D721Med (cell line): ENCODE measurements around the gene SSTR1.

ENCODE experiments used
- DNase-seq: peaks from one replicate; pipeline ENCODE4 v3.0.0; 2011; ENCODE audit warnings: low spot score; ENCODE audit not compliant: insufficient read length
- FAIRE-seq: peaks from 2 replicates; lab custom pipeline; 2011; peaks lifted over from hg19 to GRCh38; lab: Jason Lieb, UNC
- CTCF ChIP-seq: IDR thresholded peaks from 2 replicates; pipeline ENCODE4 v1.5.1; 2012; ENCODE audit warnings: mild to moderate bottlenecking, control low read depth; ENCODE audit not compliant: insufficient read depth; ENCODE audit errors: missing control alignments

SSTR1 gene

GRCh38 chr14:38213001-38213400 is 5.3 kb downstream of the SSTR1 start:
- DNase-seq (no peak), FAIRE-seq (no peak)
- TF ChIP-seq CTCF = no peak

GRCh38 chr14:38217553-38217952 is 9.8 kb downstream of the SSTR1 start:
- DNase-seq (no peak), FAIRE-seq (no peak)
- no peak for TF ChIP-seq CTCF

GRCh38 chr14:38221077-38221476 is 13.4 kb downstream of the SSTR1 start:
- DNase-seq (no peak), FAIRE-seq (no peak)

GRCh38 chr14:38224338-38224737 is 16.6 kb downstream of the SSTR1 start:
- FAIRE-seq (no peak), DNase-seq (no peak)
- TF ChIP-seq CTCF = no peak

More at GRCh38 chr14:38221077-38221476, 13.4 kb downstream of the SSTR1 start:
- TF ChIP-seq CTCF = no peak

GRCh38 chr14:38225946-38226345 is 18.2 kb downstream of the SSTR1 start:
- no peak for FAIRE-seq
- TF ChIP-seq CTCF = no peak

GRCh38 chr14:38226366-38226765 is 18.7 kb downstream of the SSTR1 start:
- no peak for TF ChIP-seq CTCF
- no peak for FAIRE-seq
- no peak for DNase-seq

More at GRCh38 chr14:38225946-38226345, 18.2 kb downstream of the SSTR1 start:
- no peak for DNase-seq

GRCh38 chr14:38233218-38233617 is 25.5 kb downstream of the SSTR1 start:
- no peak for TF ChIP-seq CTCF
- no peak for DNase-seq
- FAIRE-seq = no peak
